Caco-2 (cell line): ENCODE measurements around the gene COMMD7. TPM values are rescaled to one million over a fixed set of nuclear protein-coding genes. Genes with fewer than 3 reads are reported as not detected.

Experiments
- BruUV-seq: library from RNA; stranded (reverse); fragments of 400-500 nt; replicated peaks from 2 replicates; lab custom pipeline; 2021; lab: Mats Ljungman, UMichigan
- CTCF ChIA-PET: fragments of 300-600 bp; sonication (Branson Sonifier 250); formaldehyde crosslinking; loops from one replicate; lab custom pipeline; 2022; ENCODE audit warnings: antibody characterized with exemption; lab: Charles Lee
- POLR2A ChIA-PET: fragments of 300-600 bp; sonication (Branson Sonifier 250); formaldehyde crosslinking; loops from one replicate; lab custom pipeline; 2022; ENCODE audit warnings: antibody characterized with exemption; lab: Charles Lee
- DNase-seq, 2 experiments: peaks; one replicate each; pipeline versions ENCODE4 v3.0.0 to v3.0.0-alpha.2; 2020 to 2022
- H3K27me3 ChIP-seq: replicated peaks from 2 replicates; pipeline ENCODE4 v1.6.0; 2011; ENCODE audit warnings: low read length; ENCODE audit not compliant: control insufficient read depth, insufficient read depth
- H3K36me3 ChIP-seq: 2 replicates; pipeline ENCODE4 v1.5.1; 2011; ENCODE audit warnings: low read length; ENCODE audit not compliant: control insufficient read depth, insufficient read depth
- H3K4me1 ChIP-seq: fragments of 250-450 bp; sonication (Bioruptor Pico); 2 replicates; pipeline ENCODE4 v1.5.1; 2020; ENCODE audit warnings: mild to moderate bottlenecking
- H3K4me3 ChIP-seq: 2 replicates; pipeline ENCODE4 v1.5.1; 2011; ENCODE audit warnings: low read depth, mild to moderate bottlenecking, control low read depth, low read length
- H3K9me3 ChIP-seq: fragments of 250-450 bp; sonication (Bioruptor Pico); 2 replicates; pipeline ENCODE4 v1.5.1; 2020; ENCODE audit warnings: mild to moderate bottlenecking, moderate library complexity
- H3K27ac Mint-ChIP-seq: one replicate; pipeline ENCODE4 v1.8.0; 2022; ENCODE audit warnings: mixed read lengths; ENCODE audit not compliant: unreplicated experiment
- H3K27me3 Mint-ChIP-seq: one replicate; pipeline ENCODE4 v1.8.0; 2022; ENCODE audit warnings: mixed read lengths; ENCODE audit not compliant: insufficient read depth, unreplicated experiment
- H3K36me3 Mint-ChIP-seq: one replicate; pipeline ENCODE4 v1.8.0; 2022; ENCODE audit warnings: mild to moderate bottlenecking, mixed read lengths; ENCODE audit not compliant: insufficient read depth, unreplicated experiment
- H3K4me1 Mint-ChIP-seq: one replicate; pipeline ENCODE4 v1.8.0; 2022; ENCODE audit warnings: low read depth, mixed read lengths; ENCODE audit not compliant: unreplicated experiment
- H3K4me3 Mint-ChIP-seq: one replicate; pipeline ENCODE4 v1.8.0; 2022; ENCODE audit warnings: mild to moderate bottlenecking, moderate library complexity, mixed read lengths; ENCODE audit not compliant: unreplicated experiment
- H3K9me3 Mint-ChIP-seq: one replicate; pipeline ENCODE4 v1.8.0; 2022; ENCODE audit warnings: mixed read lengths; ENCODE audit not compliant: unreplicated experiment
- CTCF ChIP-seq, 2 experiments: fragments of 200-600 bp in 1 of 2; IDR thresholded peaks; 1 replicate in 1 of 2; 2 replicates in 1 of 2; pipeline versions ENCODE4 v1.5.1 to v1.8.0; 2011 to 2022; ENCODE audit warnings: antibody characterized with exemption in 1 of 2, control low read depth in 1 of 2, inconsistent platforms in 1 of 2, low read depth in 1 of 2, low read length in 1 of 2, mild to moderate bottlenecking in 1 of 2, moderate library complexity in 1 of 2; ENCODE audit not compliant: insufficient read depth in 1 of 2, severe bottlenecking in 1 of 2, unreplicated experiment in 1 of 2
- intact Hi-C: fragments of 100-400 bp; cut with micrococcal nuclease; formaldehyde crosslinking; loops from one replicate; pipeline ENCODE4 v1.10.0; 2022; ENCODE audit not compliant: unreplicated experiment
- total RNA-seq: library from RNA; stranded (reverse); gene quantifications from 2 replicates; pipeline ENCODE4 v1.2.3, GENCODE V29; 2022

Gene COMMD7
- total RNA-seq, 1 experiment from 2014 or later = 160 TPM

- Mint-ChIP-seq H3K4me1 (peaks cover 39% of the 10 kb centered on the region), H3K36me3 (peaks cover 66% of the 10 kb centered on the region), H3K27me3 (no peaks in the 10 kb centered on the region), H3K4me3 (no peak overlapping the region), H3K9me3 (no peaks in the 10 kb centered on the region), H3K27ac (peak overlapping the region; percentile 45)
- no TSS peak for BruUV-seq
- POLR2A ChIA-PET = interaction anchor here (1.0 to 2.5 kb wide), 6 partner anchors 14 to 105 kb away, joined by 3 to 10 read pairs (median 4); partner anchors contain the start of genes COMMD7, DNMT3B and MAPRE1
- Histone ChIP-seq H3K36me3 (0 out of 2 replicates have a peak, but pooled peaks cover 4% of the 10 kb centered on the region), H3K4me1 (peaks cover 31% of the 10 kb centered on the region), H3K4me3 (no peak overlapping the region), H3K9me3 (no peaks in the 10 kb centered on the region), H3K27me3 (no peaks in the 10 kb centered on the region)
- CTCF ChIA-PET = interaction anchor here (0.5 to 3.8 kb wide), 23 partner anchors 12 to 419 kb away, joined by 3 to 155 read pairs (median 7); partner anchors contain the start of genes ASXL1, C20orf203, COMMD7 and DNMT3B
- DNase-seq = peak in 1 of 2 experiments; percentile 54
- intact Hi-C loops = loop anchor here (1.0 to 5.0 kb wide), 3 partner anchors 32 to 255 kb away; no protein-coding TSS in a partner anchor
- no peak for TF ChIP-seq CTCF (IDR thresholded peaks at IDR 0.05; ENCODE audit: insufficient read depth in 1 of 2, low read depth in 1 of 2, low read length in 1 of 2, severe bottlenecking in 1 of 2, unreplicated experiment in 1 of 2)
Observed at GRCh38 chr20:32777177-32777956, 34.1 kb upstream of the COMMD7 start.

- ChIA-PET POLR2A (interaction anchor here (1.4 kb wide), 1 partner anchor 44 kb away, joined by 3 read pairs; the partner anchor contains the start of gene MAPRE1), CTCF (interaction anchor here (1.0 to 1.8 kb wide), 2 partner anchors 14 to 31 kb away, joined by 3 to 7 read pairs; no protein-coding TSS in a partner anchor)
- no peak overlapping the region for H3K4me3 Mint-ChIP-seq
Observed at GRCh38 chr20:32775336-32775991, 32.2 kb upstream of the COMMD7 start.

More at GRCh38 chr20:32775336-32775991, 32.2 kb upstream of the COMMD7 start:
- Histone ChIP-seq H3K4me3 (no peak overlapping the region), H3K9me3 (no peaks in the 10 kb centered on the region), H3K27me3 (no peaks in the 10 kb centered on the region), H3K4me1 (peaks cover 31% of the 10 kb centered on the region), H3K36me3 (0 out of 2 replicates have a peak, but pooled peaks cover under 1% of the 10 kb centered on the region)
- no peaks in the 10 kb centered on the region for H3K9me3 Mint-ChIP-seq
- intact Hi-C loops = loop anchor here (5.0 kb wide), 1 partner anchor 253 kb away; no protein-coding TSS in a partner anchor
- no peak overlapping the region for H3K27ac Mint-ChIP-seq
- H3K4me1 Mint-ChIP-seq = peaks cover 39% of the 10 kb centered on the region
- no peaks in the 10 kb centered on the region for H3K27me3 Mint-ChIP-seq
- BruUV-seq = no TSS peak
- TF ChIP-seq CTCF (IDR thresholded peaks at IDR 0.05; ENCODE audit: insufficient read depth in 1 of 2, low read depth in 1 of 2, low read length in 1 of 2, severe bottlenecking in 1 of 2, unreplicated experiment in 1 of 2) = no peak
- H3K36me3 Mint-ChIP-seq = peaks cover 67% of the 10 kb centered on the region
- no peak for DNase-seq
